ENCODE measurements around the gene PRSS27.

DNA sequence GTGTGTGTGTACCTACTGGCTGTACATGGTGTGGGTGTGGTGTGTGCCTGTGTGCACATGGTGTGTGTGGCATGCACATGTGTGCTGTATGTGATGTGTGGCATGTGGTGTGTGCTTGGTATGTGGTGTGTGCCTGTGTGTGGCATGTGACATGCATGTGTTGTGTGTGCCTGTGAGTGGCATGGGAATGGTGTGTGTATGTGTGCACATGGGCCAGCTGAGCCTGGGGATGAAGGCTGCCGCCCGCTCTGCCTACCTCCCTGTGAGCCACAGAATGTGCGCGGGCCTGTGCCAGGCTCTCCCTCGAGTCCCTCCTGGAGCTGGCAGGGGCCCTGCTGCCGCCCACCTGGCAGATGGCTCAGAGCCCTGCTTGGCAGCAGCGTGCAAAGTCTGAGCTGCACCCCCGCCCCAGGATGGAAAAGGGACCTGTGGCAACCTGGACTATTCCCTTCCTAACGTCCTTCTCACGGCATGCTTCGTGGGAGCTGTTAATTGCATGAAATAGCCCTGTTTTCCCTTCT lies 9.3 kb downstream of the PRSS27 start:
- no peak for TF ChIP-seq CTCF (IDR thresholded peaks at IDR 0.05)
- TF ChIP-seq POLR2A (IDR thresholded peaks at IDR 0.05): no peak
